HUES64 (cell line): ENCODE data around the gene ZNF140. TPM values are rescaled to one million over a fixed set of nuclear protein-coding genes. Genes with fewer than 3 reads are reported as not detected.
A peak's percentile ranks its signal among the peaks of the same experiment; 100 is the strongest.

Experiments
- H3K27ac ChIP-seq: 2 replicates; pipeline ENCODE4 v1.7.0; 2013; ENCODE audit warnings: low read depth, low read length, inconsistent platforms
- H3K27me3 ChIP-seq: 2 replicates; pipeline ENCODE4 v1.6.1; 2013; ENCODE audit warnings: mild to moderate bottlenecking, low read length; ENCODE audit not compliant: insufficient read depth
- H3K36me3 ChIP-seq: 2 replicates; pipeline ENCODE4 v1.6.1; 2013; ENCODE audit warnings: mild to moderate bottlenecking, low read length; ENCODE audit not compliant: insufficient read depth
- H3K4me1 ChIP-seq: 2 replicates; pipeline ENCODE4 v1.6.1; 2013; ENCODE audit warnings: mild to moderate bottlenecking, low read length, moderate library complexity; ENCODE audit not compliant: insufficient read depth
- H3K4me3 ChIP-seq: 2 replicates; pipeline ENCODE4 v1.5.1; 2013; ENCODE audit warnings: mild to moderate bottlenecking, low read length, moderate library complexity
- H3K9ac ChIP-seq: 2 replicates; pipeline ENCODE4 v1.6.1; 2013; ENCODE audit warnings: mild to moderate bottlenecking, low read depth, low read length
- H3K9me3 ChIP-seq: 2 replicates; pipeline ENCODE4 v1.6.1; 2013; ENCODE audit warnings: low read depth, low read length; ENCODE audit not compliant: insufficient read depth
- WGBS: fragments of 150-250, 120-280 bp; methylation state at CpG from one replicate; pipeline ENCODE4 v1.1.7; 2013; ENCODE audit warnings: missing lambda C conversion rate; 5-methylcytosine and 5-hydroxymethylcytosine counted together
- polyA plus RNA-seq, 2 experiments: library from polyadenylated mRNA; stranded (reverse); fragments of 50-300 nt; gene quantifications; one replicate each; pipeline ENCODE4 v1.2.3, GENCODE V29; 2013

The ZNF140 gene
- polyA plus RNA-seq (2013, experiment 1 of 2) = 12.6 TPM
- polyA plus RNA-seq (2013, experiment 2 of 2) = 14.5 TPM

DNA sequence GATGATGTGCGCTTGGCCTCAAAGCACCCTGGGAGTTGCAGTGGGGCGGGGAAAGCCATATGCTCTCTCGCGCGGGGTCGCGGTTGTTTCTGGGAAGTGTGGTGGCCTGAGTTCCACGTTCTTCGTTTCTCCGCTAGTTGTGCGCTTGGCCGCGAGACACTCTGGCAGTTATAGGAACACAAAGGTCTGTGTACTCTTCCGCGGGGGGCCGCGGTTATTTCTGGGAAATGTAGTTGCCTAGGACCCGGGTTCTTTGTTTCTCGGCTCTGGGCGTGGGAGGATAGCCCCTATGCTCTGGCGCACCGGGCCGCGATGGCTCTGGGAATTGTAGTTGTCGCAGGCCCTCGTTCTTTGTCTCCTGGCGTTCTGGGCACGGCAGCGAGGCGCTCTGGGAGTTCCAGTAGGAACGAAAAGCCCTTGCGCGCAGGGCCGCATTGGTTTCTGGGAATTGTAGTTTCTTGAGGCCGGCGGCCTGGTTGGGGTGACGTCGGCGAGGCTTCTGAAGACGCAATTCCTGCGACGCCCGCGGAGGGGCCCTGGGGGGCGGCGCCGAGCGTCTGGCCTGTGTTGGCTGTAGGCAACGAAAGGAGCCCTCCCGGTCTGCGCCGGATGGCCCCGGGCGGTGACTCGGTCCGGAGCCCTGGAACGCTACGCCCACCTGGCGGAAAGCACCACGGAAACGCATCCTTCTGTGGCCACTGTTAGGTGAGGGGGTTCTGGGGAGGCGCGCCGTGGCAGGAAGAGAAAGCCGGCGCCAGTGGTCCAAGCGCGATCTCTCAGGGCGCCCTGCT, at the start of gene ZNF140:
Gene ZNF140 (plus strand): TSS at position 556 of the 791 bp plus-strand sequence. CDS start 398 bp downstream, outside the sequence.
- Histone ChIP-seq H3K27me3 (no peaks in the 10 kb centered on the region), H3K9ac (peak within 1 kb of the TSS; percentile 96), H3K27ac (peak within 1 kb of the TSS; percentile 99), H3K4me1 (no peaks in the 10 kb centered on the region), H3K4me3 (peak within 1 kb of the TSS; percentile 75), H3K36me3 (peaks cover 40% of the 10 kb centered on the region), H3K9me3 (peaks cover 77% of the 10 kb centered on the region)
- WGBS = under 1% methylated on average over 69 of the region's 69 CpGs

DNA sequence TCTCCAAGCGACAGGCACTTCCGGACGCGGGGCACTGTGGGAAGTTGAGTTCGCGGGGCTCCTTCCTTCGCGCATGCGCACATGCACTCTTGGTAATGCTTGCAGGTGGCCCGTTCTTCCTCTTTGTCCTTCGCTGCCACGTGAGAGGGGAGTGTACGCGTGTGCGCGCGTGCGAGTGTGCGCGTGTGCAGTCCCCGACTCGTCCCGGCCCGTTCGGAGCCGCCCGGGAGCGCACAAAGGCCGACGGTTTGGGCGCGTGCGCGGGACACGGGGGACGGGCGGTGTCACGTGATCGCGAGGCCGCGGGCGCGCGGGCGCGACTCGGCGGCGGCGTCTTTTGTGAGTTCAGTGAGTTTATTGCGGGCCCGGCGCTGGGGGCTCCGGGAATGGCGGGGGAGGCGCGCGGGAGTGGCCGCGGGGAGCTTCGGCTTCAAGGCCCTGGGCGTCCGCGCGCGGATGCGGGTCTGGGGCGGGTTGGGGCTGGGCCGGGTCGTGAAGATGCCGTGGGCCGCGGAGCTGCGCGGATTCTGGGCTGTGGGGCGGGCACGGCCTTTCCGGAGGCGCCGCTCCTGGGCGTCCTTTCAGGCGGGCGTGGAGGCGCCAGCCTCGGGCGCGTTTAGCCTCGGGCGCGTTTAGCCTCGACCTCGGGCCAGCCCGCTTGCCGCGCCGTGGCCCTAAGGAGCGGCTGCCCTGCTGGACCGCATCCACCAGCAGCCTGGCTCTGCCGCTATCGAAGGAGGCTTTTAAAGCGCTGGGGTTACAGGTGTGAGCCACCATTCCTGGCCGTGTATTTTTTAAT, 43.3 kb upstream of the ZNF140 start, which contains the start of gene ZNF84:
Gene ZNF84 (plus strand): TSS at position 303 of the 799 bp plus-strand sequence. CDS start 3,959 bp downstream, outside the sequence.
- Histone ChIP-seq H3K36me3 (peaks cover 42% of the 10 kb centered on the region), H3K9me3 (peaks cover 63% of the 10 kb centered on the region), H3K4me1 (no peaks in the 10 kb centered on the region), H3K27me3 (no peaks in the 10 kb centered on the region), H3K27ac (peak within 1 kb of the TSS; percentile 98), H3K9ac (peak within 1 kb of the TSS; percentile 98), H3K4me3 (peak within 1 kb of the TSS; percentile 90)
- under 1% methylated on average over 103 of the region's 103 CpGs for WGBS

DNA sequence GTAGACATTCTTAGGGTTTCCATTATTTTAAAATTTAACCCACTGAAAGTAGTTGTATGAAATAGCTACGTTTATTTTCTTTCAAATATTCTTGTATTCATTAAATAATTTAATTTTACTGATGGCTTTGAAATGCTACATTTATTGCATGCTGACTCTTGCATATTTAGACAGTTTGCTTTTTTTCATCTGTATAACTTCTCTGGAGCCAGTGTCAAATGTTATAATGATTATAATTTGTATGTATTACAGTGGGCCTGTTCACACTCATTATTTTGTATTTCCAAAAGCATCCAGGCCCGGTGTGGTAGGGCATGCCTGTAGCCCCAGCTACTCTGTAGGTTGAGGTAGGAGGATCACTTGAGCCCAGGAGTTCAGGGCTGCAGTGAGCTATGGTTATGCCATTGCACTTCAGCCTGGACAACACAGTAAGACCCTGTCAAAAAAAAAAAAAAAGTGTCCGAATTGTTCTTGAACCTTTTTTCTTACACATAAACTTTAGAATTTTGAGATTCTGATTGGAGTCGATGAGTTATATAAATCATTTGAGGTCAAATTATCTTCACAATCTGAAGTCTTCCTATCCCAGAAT, 42.5 kb upstream of the ZNF140 start:
- peak overlapping the region; percentile 90 for H3K4me3 ChIP-seq
- peaks cover 50% of the 10 kb centered on the region for H3K36me3 ChIP-seq
- H3K9ac ChIP-seq = peak overlapping the region; percentile 98
- no peaks in the 10 kb centered on the region for H3K4me1 ChIP-seq
- H3K27me3 ChIP-seq = no peaks in the 10 kb centered on the region
- 100% methylated on average over 1 of the region's 4 CpGs for WGBS
- H3K27ac ChIP-seq = peak overlapping the region; percentile 98; the same call in 1 of the 2 replicates
- H3K9me3 ChIP-seq = peaks cover 66% of the 10 kb centered on the region

DNA sequence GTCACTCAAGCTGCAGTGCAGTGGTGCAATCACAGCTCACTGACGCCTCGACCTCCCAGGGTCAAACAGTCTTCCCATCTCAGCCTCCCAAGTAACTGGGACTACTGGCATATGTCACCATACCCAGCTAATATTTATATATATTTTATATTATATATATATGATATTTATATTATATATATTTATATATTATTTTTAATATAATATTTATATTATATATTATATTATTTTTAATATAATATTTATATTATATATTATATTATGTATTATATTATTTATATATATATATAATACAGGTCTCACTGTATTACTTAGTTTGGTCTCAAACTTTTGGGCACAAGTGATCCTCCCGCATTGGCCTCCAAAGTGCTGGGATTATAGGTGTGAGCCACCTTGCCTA, 34.0 kb upstream of the ZNF140 start:
- H3K27ac ChIP-seq = no peak overlapping the region
- WGBS = 97% methylated on average over 3 of the region's 3 CpGs
- no peaks in the 10 kb centered on the region for H3K4me1 ChIP-seq
- peaks cover 97% of the 10 kb centered on the region for H3K9me3 ChIP-seq
- H3K36me3 ChIP-seq = peaks cover 98% of the 10 kb centered on the region
- no peak overlapping the region for H3K9ac ChIP-seq
- 0 out of 2 replicates have a peak overlapping the region, but pooled peaks have one; percentile 3 for H3K4me3 ChIP-seq
- H3K27me3 ChIP-seq = no peaks in the 10 kb centered on the region

DNA sequence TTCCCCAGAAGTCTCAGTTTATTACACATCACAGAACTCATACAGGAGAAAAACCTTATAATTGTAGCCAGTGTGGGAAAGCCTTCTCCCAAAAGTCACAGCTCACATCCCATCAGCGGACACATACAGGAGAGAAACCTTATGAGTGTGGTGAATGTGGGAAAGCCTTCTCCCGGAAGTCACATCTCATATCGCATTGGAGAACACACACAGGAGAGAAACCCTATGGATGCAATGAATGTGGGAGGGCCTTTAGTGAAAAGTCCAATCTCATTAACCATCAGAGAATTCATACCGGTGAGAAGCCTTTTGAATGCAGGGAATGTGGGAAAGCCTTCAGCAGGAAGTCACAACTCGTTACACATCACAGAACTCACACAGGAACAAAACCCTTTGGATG, 23.3 kb upstream of the ZNF140 start:
- H3K4me1 ChIP-seq = no peaks in the 10 kb centered on the region
- no peak overlapping the region for H3K27ac ChIP-seq
- 93% methylated on average over 3 of the region's 5 CpGs for WGBS
- H3K36me3 ChIP-seq = peaks cover 80% of the 10 kb centered on the region
- no peaks in the 10 kb centered on the region for H3K27me3 ChIP-seq
- no peak overlapping the region for H3K9ac ChIP-seq
- no peak overlapping the region for H3K4me3 ChIP-seq
- H3K9me3 ChIP-seq = peaks cover 99% of the 10 kb centered on the region

DNA sequence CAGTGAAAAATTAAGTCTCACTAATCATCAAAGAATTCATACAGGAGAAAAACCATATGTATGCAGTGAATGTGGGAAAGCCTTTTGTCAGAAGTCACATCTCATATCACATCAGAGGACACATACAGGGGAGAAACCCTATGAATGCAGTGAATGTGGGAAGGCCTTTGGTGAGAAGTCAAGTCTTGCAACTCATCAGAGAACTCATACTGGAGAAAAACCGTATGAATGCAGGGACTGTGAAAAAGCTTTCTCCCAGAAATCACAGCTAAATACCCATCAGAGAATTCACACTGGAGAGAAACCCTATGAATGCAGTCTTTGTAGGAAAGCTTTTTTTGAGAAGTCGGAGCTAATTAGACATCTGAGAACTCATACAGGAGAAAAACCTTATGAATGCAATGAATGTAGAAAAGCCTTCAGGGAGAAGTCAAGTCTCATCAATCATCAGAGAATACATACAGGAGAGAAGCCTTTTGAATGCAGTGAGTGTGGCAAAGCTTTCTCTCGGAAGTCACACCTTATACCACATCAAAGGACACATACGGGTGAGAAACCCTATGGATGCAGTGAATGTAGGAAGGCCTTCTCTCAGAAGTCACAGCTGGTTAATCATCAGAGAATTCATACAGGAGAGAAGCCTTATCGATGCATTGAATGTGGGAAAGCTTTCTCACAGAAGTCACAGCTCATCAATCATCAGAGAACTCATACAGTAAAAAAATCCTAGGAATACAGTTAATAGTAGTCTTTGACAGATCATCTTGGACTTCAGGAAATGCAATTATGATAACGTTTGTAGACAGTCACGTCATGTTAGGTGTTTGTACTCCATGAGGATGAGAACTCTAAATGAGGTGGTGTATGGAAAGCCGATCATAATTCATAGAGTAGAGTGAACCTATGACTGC, 22.3 kb upstream of the ZNF140 start:
- peaks cover 70% of the 10 kb centered on the region for H3K36me3 ChIP-seq
- H3K4me1 ChIP-seq = no peaks in the 10 kb centered on the region
- H3K9me3 ChIP-seq = peaks cover 99% of the 10 kb centered on the region
- H3K4me3 ChIP-seq = peak overlapping the region; percentile 33
- H3K9ac ChIP-seq = no peak overlapping the region
- H3K27ac ChIP-seq = no peak overlapping the region
- WGBS = 87% methylated on average over 8 of the region's 8 CpGs
- no peaks in the 10 kb centered on the region for H3K27me3 ChIP-seq

DNA sequence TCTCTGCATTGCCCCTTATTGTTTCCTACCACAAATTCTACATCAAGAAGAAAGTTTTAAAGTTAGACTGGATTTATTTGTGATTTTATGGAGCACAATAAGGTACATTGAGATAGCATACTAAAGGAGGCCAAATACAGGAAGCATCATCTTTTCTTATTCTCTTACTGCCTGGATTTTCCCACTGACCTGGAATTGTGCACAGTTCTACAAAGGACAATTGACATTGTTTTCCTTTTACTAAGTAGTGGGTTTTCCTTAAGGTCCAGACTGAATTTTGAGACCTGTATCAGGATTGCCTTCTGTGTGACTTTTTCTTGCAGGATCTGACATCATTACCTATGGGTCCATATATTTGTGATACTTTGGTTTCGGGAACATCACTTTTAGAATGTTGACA, 18.8 kb upstream of the ZNF140 start:
- Histone ChIP-seq H3K4me3 (no peak overlapping the region), H3K4me1 (no peaks in the 10 kb centered on the region), H3K36me3 (peaks cover 35% of the 10 kb centered on the region), H3K9ac (no peak overlapping the region), H3K27ac (no peak overlapping the region), H3K9me3 (peaks cover 98% of the 10 kb centered on the region), H3K27me3 (no peaks in the 10 kb centered on the region)
- WGBS = 100% methylated on average over 1 of the region's 1 CpG

DNA sequence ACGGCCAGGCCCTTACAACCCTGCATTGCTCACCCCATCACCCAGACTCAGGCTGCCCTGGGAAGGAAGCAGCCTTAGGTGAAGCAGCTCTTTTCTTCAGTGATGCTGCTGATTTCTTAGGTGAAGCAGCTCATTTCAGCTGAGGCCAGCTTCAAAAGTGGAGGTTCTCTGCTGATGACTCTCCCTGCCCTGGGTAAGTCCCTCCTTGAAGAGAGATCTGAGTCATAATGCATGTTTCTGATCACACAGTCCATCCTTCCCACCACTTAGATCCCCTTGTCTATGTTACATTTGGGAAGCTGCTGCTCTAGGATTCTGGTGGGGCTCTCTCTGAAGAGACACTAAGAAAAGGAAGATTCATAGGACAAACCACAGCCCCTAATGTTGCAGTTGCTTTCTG, 17.2 kb upstream of the ZNF140 start:
- no peaks in the 10 kb centered on the region for H3K27me3 ChIP-seq
- no peak overlapping the region for H3K27ac ChIP-seq
- no peaks in the 10 kb centered on the region for H3K4me1 ChIP-seq
- peaks cover 19% of the 10 kb centered on the region for H3K36me3 ChIP-seq
- no peak overlapping the region for H3K9ac ChIP-seq
- peaks cover 98% of the 10 kb centered on the region for H3K9me3 ChIP-seq
- H3K4me3 ChIP-seq = no peak overlapping the region
- WGBS = 96% methylated on average over 1 of the region's 1 CpG

DNA sequence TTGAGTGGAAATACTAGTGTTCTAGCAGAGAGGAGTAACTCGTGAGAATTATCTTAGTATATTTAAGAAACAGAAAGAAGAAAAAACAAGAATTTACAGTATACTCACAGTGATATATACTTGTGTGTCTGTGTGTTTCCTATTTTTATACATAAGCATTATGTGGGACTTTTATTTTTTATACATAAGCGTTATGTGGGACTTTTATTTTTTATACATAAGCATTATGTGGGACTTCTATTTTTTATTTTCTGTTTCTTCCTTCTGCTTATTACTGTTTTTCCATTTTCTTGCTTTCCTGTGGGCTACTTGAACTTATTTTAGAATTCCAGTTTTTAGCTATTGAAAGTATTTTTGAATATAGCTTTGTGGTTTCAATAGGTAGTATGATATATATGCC, 6.9 kb upstream of the ZNF140 start:
- WGBS = 100% methylated on average over 1 of the region's 2 CpGs
- Histone ChIP-seq H3K4me3 (no peak overlapping the region), H3K4me1 (no peaks in the 10 kb centered on the region), H3K9ac (no peak overlapping the region), H3K36me3 (no peaks in the 10 kb centered on the region), H3K9me3 (peaks cover 83% of the 10 kb centered on the region), H3K27ac (no peak overlapping the region), H3K27me3 (no peaks in the 10 kb centered on the region)

DNA sequence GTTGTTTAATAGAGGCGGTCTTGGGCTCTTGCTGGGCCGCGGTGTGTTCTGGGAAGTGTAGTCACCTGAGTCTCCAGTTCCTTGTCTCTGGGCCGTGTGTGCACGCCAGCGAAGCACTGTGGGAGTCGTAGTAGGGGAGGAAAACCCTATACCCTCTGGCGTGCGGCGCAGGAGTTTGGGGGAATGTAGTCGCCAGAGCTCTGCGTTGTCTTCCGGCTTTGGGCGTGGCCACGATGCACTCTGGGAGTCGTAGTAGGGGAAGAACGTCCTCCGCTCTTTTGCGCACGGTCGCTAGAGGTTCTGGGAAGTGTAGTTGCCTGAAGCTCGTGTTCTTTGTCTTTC, 726 bp upstream of the ZNF140 start:
- Histone ChIP-seq H3K27ac (peak overlapping the region; percentile 99), H3K27me3 (no peaks in the 10 kb centered on the region), H3K4me1 (no peaks in the 10 kb centered on the region), H3K4me3 (peak overlapping the region; percentile 75), H3K36me3 (peaks cover 35% of the 10 kb centered on the region), H3K9ac (peak overlapping the region; percentile 96), H3K9me3 (peaks cover 75% of the 10 kb centered on the region)
- 1% methylated on average over 22 of the region's 22 CpGs for WGBS
